ENCODE measurements around the gene MAS1.

Gene MAS1

DNA sequence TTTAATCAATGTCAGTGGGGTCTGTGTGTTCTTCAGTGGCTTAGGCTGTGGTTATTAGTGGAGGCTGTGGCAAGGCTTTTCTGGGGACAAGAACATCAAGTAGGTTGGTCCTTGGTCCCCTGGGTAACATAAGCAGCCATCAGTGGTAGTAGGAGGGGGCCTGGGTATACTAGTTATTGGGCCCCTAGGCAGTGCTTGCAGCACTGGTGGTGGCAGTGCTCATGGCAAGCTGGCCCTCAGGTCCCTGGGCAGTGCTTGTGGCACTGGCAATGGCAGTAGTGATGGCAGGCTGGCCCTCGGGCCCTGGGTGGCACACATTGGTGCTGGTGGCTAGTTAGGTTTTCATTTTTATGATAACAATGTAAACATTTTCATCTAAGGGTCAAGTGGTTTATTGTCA lies 32.5 kb upstream of the MAS1 start:
- Histone ChIP-seq H3K79me2 (ENCODE audit: control insufficient read depth, low read length) (no peaks in the 10 kb centered on the region), H3K27me3 (ENCODE audit: control insufficient read depth, low read length) (0 out of 2 replicates have a peak, but pooled peaks cover 6% of the 10 kb centered on the region), H3K4me1 (ENCODE audit: control insufficient read depth, low read length) (0 out of 2 replicates have a peak, but pooled peaks cover 4% of the 10 kb centered on the region), H3K4me3 (ENCODE audit: low read length) (no peak overlapping the region), H3K27ac (ENCODE audit: low read depth, low read length) (no peak overlapping the region), H3K9me3 (ENCODE audit: control insufficient read depth, insufficient read depth, low read length) (no peaks in the 10 kb centered on the region), H3K4me2 (ENCODE audit: low read length) (no peak overlapping the region), H3K9me2 (replicated peaks; ENCODE audit: control insufficient read depth, low read length) (no peaks in the 10 kb centered on the region), H3F3A (ENCODE audit: control insufficient read depth, insufficient read depth) (no peaks in the 10 kb centered on the region), H4K20me1 (ENCODE audit: control insufficient read depth, insufficient read depth, low read depth, low read length) (no peaks in the 10 kb centered on the region), H3K36me3 (ENCODE audit: control insufficient read depth, low read length) (no peaks in the 10 kb centered on the region)
- no peak for TF ChIP-seq EZH2phosphoT487 (IDR thresholded peaks at IDR 0.05; ENCODE audit: borderline replicate concordance, low read length)
- TF ChIP-seq, protein P1, sequence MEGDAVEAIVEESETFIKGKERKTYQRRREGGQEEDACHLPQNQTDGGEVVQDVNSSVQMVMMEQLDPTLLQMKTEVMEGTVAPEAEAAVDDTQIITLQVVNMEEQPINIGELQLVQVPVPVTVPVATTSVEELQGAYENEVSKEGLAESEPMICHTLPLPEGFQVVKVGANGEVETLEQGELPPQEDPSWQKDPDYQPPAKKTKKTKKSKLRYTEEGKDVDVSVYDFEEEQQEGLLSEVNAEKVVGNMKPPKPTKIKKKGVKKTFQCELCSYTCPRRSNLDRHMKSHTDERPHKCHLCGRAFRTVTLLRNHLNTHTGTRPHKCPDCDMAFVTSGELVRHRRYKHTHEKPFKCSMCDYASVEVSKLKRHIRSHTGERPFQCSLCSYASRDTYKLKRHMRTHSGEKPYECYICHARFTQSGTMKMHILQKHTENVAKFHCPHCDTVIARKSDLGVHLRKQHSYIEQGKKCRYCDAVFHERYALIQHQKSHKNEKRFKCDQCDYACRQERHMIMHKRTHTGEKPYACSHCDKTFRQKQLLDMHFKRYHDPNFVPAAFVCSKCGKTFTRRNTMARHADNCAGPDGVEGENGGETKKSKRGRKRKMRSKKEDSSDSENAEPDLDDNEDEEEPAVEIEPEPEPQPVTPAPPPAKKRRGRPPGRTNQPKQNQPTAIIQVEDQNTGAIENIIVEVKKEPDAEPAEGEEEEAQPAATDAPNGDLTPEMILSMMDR (IDR thresholded peaks at IDR 0.05; ENCODE audit: low read depth, low read length, poor library complexity, severe bottlenecking) = no peak

DNA sequence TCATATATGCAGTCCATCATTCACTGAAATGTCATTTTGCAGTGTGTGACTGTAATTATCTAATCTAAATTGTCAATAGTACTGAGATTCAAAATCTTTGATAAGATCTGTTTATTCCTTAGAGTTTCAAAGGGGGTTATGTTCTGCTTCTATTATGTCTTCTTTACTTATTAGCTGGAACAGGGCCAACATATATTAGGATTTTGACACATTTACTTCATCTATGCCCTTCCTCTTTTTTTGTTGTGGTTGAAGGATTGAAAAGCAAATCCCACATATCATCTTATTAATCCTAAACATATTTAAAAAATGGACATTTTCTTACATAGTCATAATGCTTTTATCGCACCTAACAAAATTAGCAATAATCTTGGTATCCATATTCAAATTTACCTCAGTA lies 30.3 kb upstream of the MAS1 start:
- no peaks in the 10 kb centered on the region for H3F3A ChIP-seq (ENCODE audit: control insufficient read depth, insufficient read depth)
- no peaks in the 10 kb centered on the region for H3K79me2 ChIP-seq (ENCODE audit: control insufficient read depth, low read length)
- no peaks in the 10 kb centered on the region for H3K9me2 ChIP-seq (replicated peaks; ENCODE audit: control insufficient read depth, low read length)
- TF ChIP-seq, protein P1 (IDR thresholded peaks at IDR 0.05; ENCODE audit: low read depth, low read length, poor library complexity, severe bottlenecking) = no peak
- no peak for TF ChIP-seq EZH2phosphoT487 (IDR thresholded peaks at IDR 0.05; ENCODE audit: borderline replicate concordance, low read length)
- H3K27ac ChIP-seq (ENCODE audit: low read depth, low read length) = no peak overlapping the region
- no peaks in the 10 kb centered on the region for H4K20me1 ChIP-seq (ENCODE audit: control insufficient read depth, insufficient read depth, low read depth, low read length)
- H3K27me3 ChIP-seq (ENCODE audit: control insufficient read depth, low read length) = 0 out of 2 replicates have a peak, but pooled peaks cover 6% of the 10 kb centered on the region
- 0 out of 2 replicates have a peak, but pooled peaks cover 4% of the 10 kb centered on the region for H3K4me1 ChIP-seq (ENCODE audit: control insufficient read depth, low read length)
- H3K36me3 ChIP-seq (ENCODE audit: control insufficient read depth, low read length) = no peaks in the 10 kb centered on the region
- H3K9me3 ChIP-seq (ENCODE audit: control insufficient read depth, insufficient read depth, low read length) = no peaks in the 10 kb centered on the region
- no peak overlapping the region for H3K4me3 ChIP-seq (ENCODE audit: low read length)
- no peak overlapping the region for H3K4me2 ChIP-seq (ENCODE audit: low read length)

DNA sequence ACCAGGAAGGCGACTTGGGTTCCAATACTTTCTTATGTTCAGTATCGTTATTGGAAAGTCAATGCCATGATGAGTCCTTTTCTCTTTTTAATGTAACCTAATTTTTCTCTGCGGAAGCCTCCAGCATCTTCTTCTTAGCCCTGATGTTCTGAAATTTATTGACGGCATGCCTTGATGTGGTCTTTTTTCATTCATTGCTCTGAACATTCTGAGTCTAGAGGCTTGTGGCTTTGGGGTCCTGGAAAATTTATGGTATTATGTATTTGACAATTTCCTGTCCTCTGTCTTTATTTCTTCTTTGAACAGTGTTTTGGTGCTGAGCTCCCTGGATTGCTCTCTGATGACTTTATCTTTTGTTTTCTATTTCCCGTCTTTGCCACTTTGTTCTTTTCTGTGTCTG lies 28.7 kb upstream of the MAS1 start:
- Histone ChIP-seq H3F3A (ENCODE audit: control insufficient read depth, insufficient read depth) (no peaks in the 10 kb centered on the region), H3K9me3 (ENCODE audit: control insufficient read depth, insufficient read depth, low read length) (no peaks in the 10 kb centered on the region), H3K4me1 (ENCODE audit: control insufficient read depth, low read length) (0 out of 2 replicates have a peak, but pooled peaks cover 4% of the 10 kb centered on the region), H3K79me2 (ENCODE audit: control insufficient read depth, low read length) (no peaks in the 10 kb centered on the region), H3K4me3 (ENCODE audit: low read length) (no peak overlapping the region), H3K9me2 (replicated peaks; ENCODE audit: control insufficient read depth, low read length) (no peaks in the 10 kb centered on the region), H3K36me3 (ENCODE audit: control insufficient read depth, low read length) (no peaks in the 10 kb centered on the region), H4K20me1 (ENCODE audit: control insufficient read depth, insufficient read depth, low read depth, low read length) (no peaks in the 10 kb centered on the region), H3K4me2 (ENCODE audit: low read length) (no peak overlapping the region), H3K27me3 (ENCODE audit: control insufficient read depth, low read length) (0 out of 2 replicates have a peak, but pooled peaks cover 3% of the 10 kb centered on the region), H3K27ac (ENCODE audit: low read depth, low read length) (no peak overlapping the region)
- TF ChIP-seq EZH2phosphoT487 (IDR thresholded peaks at IDR 0.05; ENCODE audit: borderline replicate concordance, low read length) = no peak
- TF ChIP-seq, protein P1 (IDR thresholded peaks at IDR 0.05; ENCODE audit: low read depth, low read length, poor library complexity, severe bottlenecking) = no peak
